Measurements from ENCODE around the gene SPATA7. TPM values are rescaled to one million over a fixed set of nuclear protein-coding genes. Genes with fewer than 3 reads are reported as not detected.
A peak's percentile ranks its signal among the peaks of the same experiment; 100 is the strongest.
"Not testable (repeated sequence)": the region's sequence is repeated elsewhere in the genome, so short reads cannot be mapped to it uniquely, and the experiment has no call there.

The SPATA7 gene
- total RNA-seq: 7.5 TPM

GRCh38 chr14:88385212-88386101 is at the start of gene SPATA7:
TSS of gene SPATA7 (plus strand) at chr14:88385657. CDS start at chr14:88385819, 162 bp downstream.
- DNase-seq (ENCODE audit: low read depth in 2 of 3, low spot score in 2 of 3): peak; percentile 38 to 89 (median 85)

- DNase-seq (ENCODE audit: low read depth in 2 of 3, low spot score in 2 of 3): no peak
These were observed 45.1 kb upstream of the SPATA7 start for GRCh38 chr14:88340357-88340756.

GRCh38 chr14:88342980-88343379 is 42.5 kb upstream of the SPATA7 start:
- DNase-seq (ENCODE audit: low read depth in 2 of 3, low spot score in 2 of 3): no peak

GRCh38 chr14:88346048-88346639 is 39.3 kb upstream of the SPATA7 start:
- no peak for DNase-seq (ENCODE audit: low read depth in 2 of 3, low spot score in 2 of 3)

- DNase-seq (ENCODE audit: low read depth in 2 of 3, low spot score in 2 of 3): no peak
These were observed 36.9 kb upstream of the SPATA7 start for GRCh38 chr14:88348546-88348945.

DNA sequence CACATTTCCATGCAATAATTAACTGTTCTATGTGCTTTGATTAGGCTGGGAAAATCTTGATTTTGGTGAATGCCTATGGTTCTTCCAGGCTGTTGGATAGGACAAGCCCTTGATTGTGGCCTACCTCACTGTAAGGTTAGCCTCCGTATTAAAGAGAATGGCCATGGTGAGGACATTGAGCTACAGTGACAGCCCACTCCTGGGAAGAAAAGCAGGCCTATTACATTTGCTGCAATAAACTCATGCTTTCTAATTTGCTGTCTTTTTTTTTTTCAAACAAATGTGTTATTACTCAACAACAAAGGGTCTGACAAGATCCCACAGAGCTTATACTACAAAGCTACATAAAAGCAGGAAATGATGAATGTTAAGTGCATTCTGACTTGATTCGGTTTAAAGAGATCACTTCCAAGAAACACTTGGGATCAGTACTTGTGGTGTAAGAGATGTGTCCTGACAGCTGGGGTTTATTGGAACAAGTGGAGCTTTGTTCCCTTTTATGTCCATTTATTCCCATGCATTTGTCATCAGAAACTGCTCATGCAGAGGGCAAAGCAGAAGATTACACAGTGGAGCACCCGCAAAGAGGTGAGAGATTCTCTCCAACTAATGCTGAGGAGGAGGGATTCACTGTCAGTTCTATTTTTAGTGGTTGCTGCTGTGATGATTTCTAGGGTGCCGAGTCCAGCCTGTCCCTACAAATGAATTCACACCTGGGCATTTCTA is 33.3 kb upstream of the SPATA7 start:
- no peak for DNase-seq (ENCODE audit: low read depth in 2 of 3, low spot score in 2 of 3)

DNA sequence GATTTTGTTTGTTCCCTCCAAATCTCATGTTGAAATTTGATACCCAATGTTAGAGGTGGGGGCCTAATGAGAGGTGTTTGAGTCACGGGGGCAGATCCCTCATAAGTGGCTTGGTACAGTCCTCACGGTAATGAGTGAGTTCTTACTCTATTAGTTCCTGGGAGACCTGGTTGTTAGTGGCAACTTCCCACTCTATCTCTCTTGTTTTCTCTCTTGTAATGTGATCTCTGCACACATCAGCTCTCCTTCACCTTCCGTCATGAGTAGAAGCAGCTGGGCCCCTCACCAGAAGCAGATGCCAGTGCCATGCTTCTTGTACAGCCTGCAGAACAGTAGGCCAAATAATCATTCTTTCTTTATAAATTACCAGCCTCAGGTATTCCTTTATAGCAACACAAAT is 32.8 kb upstream of the SPATA7 start:
- DNase-seq (ENCODE audit: low read depth in 2 of 3, low spot score in 2 of 3): no peak

DNA sequence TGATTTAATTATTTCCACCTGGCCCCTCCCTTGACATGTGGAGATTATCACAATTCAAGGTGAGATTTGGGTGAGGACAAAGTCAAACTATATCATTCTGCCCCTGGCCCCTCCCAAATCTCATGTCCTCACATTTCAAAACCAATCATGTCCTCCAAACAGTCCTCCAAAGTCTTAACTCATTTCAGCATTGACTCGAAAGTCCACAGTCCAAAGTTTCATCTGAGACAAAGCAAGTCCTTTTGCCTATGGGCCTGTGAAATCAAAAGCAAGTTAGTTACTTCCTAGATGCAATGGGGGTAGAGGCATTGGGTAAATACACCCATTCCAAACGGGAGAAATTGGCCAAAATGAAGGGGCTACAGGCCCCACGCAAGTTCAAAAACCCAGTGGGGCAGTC is 31.1 kb upstream of the SPATA7 start:
- DNase-seq (ENCODE audit: low read depth in 2 of 3, low spot score in 2 of 3): no peak

GRCh38 chr14:88359500-88359899 is 26.0 kb upstream of the SPATA7 start:
- DNase-seq (ENCODE audit: low read depth in 2 of 3, low spot score in 2 of 3): no peak

DNA sequence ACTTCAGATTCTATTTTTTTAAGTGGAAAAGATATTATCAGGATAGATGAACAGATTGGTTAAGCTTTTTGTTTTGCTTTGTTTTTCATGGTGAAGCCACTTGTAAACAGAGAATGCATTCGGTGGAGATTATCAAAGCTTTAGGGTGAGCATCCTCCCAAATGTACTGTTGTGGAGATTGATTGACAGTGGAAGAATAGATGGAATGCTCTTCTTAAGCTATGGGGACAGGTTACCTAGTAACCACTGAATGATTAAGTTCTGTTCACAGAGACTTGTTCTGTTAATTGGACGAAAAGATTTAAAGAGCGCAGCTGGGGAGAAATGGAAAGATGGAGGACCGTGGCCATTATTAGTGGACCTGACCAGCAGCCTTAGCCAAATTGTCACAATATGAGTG is 21.8 kb upstream of the SPATA7 start:
- no peak for DNase-seq (ENCODE audit: low read depth in 2 of 3, low spot score in 2 of 3)

GRCh38 chr14:88364710-88365413 is 20.6 kb upstream of the SPATA7 start:
- DNase-seq (ENCODE audit: low read depth in 2 of 3, low spot score in 2 of 3): no peak

GRCh38 chr14:88369496-88369895 is 16.0 kb upstream of the SPATA7 start:
- DNase-seq (ENCODE audit: low read depth in 2 of 3, low spot score in 2 of 3): no peak

DNA sequence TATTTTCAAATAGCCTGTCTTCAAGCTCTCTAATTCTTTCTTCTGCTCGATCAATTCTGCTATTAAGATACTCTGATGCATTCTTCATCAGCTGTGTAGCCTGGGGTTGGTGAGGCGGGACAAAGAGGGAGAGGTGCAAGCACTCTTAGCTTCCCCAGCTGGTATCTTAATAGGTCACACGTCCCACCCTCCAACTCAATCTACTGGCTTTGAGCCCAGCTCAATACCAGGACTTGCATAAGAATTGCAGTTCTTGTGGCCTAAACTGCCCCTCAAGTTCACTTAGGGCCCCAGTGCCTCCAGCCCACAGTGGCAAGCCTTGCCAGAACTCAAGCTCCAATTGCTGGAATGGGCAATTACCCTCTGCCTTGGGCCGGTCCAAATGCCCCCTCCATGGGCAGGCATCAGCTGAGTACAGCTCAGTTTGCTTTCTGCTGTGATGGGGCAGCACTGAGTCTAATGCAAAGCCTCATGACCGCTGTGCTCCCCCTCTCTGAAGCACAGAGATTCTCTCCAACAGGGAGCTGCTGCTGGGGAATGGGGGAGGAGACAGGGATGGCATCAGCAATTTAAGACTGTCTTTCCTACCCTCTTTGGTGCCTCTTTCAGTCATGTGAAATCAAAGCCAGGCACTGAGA is 5.6 kb upstream of the SPATA7 start:
- no peak for DNase-seq (ENCODE audit: low read depth in 2 of 3, low spot score in 2 of 3)

DNA sequence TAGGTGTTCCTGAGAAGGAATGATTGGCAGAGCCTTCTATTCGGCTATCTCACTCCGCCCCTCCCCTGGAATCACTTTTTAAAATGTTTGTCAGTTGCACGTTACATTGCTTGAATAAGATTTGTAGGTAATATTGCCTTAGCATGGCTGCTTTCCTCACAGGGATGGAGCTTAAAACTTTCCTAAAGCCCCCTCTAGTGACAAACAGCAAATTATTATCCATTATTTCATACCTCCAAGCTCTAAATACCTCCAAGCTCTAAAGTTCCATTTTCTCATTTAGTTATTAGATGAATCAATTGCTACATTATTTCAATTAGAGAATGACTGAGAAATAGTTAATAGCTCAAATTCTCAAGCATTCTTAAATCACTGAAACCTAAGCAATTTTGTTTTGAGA is 5.1 kb upstream of the SPATA7 start:
- DNase-seq (ENCODE audit: low read depth in 2 of 3, low spot score in 2 of 3): peak in 2 of 3 donors; percentile 14 to 39

GRCh38 chr14:88381634-88382033 is 3.8 kb upstream of the SPATA7 start:
- DNase-seq (ENCODE audit: low read depth in 2 of 3, low spot score in 2 of 3): not testable (repeated sequence)

GRCh38 chr14:88384718-88385117 is 739 bp upstream of the SPATA7 start:
- DNase-seq (ENCODE audit: low read depth in 2 of 3, low spot score in 2 of 3): peak in 1 of 3 donors; percentile 5

GRCh38 chr14:88386256-88386794 is 868 bp downstream of the SPATA7 start:
- DNase-seq (ENCODE audit: low read depth in 2 of 3, low spot score in 2 of 3): no peak

GRCh38 chr14:88388741-88389282 is 3.4 kb downstream of the SPATA7 start:
- no peak for DNase-seq (ENCODE audit: low read depth in 2 of 3, low spot score in 2 of 3)

DNA sequence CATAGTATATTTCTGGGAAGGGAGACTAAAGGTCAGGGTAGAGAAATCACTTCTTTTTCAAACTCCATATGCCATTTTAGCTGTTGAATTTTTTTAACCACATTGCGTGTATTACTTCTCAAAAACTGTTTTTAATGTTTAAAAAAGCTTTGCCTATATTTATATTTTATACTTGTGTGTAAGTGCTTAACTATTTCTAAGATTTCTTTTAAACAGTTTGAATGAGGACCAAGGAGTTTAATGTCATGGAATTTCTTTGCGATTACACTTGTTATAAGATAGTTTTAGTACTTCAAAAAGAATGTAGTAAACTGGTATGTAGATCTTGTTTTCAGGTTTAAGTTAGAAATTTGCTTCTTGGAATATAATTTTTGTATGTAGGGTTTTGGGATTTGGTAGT is 7.2 kb downstream of the SPATA7 start:
- no peak for DNase-seq (ENCODE audit: low read depth in 2 of 3, low spot score in 2 of 3)

DNA sequence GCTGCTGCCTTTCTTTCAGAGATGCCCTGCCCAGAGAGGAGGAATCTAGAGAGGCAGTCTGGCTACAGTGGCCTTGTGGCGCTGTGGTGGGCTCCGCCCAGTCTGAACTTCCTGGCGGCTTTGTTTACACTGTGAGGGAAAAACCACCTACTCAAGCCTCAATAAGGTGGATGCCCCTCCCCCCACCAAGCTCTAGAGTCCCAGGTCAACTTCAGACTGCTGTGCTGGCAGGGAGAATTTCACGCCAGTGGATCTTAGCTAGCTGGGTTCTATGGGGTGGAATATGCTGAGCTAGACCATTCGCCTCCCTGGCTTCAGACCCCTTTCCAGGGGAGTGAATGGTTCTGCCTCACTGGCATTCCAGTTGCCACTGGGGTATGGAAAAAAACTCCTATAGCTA is 25.6 kb downstream of the SPATA7 start:
- no peak for DNase-seq (ENCODE audit: low read depth in 2 of 3, low spot score in 2 of 3)

Measured in hematopoietic multipotent progenitor cell (in vitro differentiated cells).